GM21360 (cell line): ENCODE measurements around the gene GIMAP4.
"Not testable (repeated sequence)": the region's sequence is repeated elsewhere in the genome, so short reads cannot be mapped to it uniquely, and the experiment has no call there.

ENCODE experiments used
- ATAC-seq: cut with Tn5 transposase; IDR thresholded peaks from one replicate; pipeline ENCODE4 v1.9.1; 2021; ENCODE audit warnings: mild to moderate bottlenecking, moderate library complexity; ENCODE audit not compliant: unreplicated experiment

The GIMAP4 gene

GRCh38 chr7:150579979-150580637 is 12.9 kb downstream of the GIMAP4 start:
- not testable (repeated sequence) for ATAC-seq

- ATAC-seq, result no peak
Observed at GRCh38 chr7:150580638-150581394, 13.6 kb downstream of the GIMAP4 start.

GRCh38 chr7:150585199-150585598 is 18.0 kb downstream of the GIMAP4 start:
- ATAC-seq, result no peak

GRCh38 chr7:150586068-150586784 is 19.0 kb downstream of the GIMAP4 start:
- ATAC-seq, result no peak

- ATAC-seq, result no peak
Observed at GRCh38 chr7:150586785-150587152, 19.6 kb downstream of the GIMAP4 start.

- no peak for ATAC-seq
Observed at GRCh38 chr7:150587551-150587950, 20.4 kb downstream of the GIMAP4 start.

- ATAC-seq, result no peak
Observed at GRCh38 chr7:150594805-150595204, 27.6 kb downstream of the GIMAP4 start.

GRCh38 chr7:150595361-150595760 is 28.2 kb downstream of the GIMAP4 start:
- no peak for ATAC-seq

GRCh38 chr7:150603600-150603999 is 36.4 kb downstream of the GIMAP4 start:
- not testable (repeated sequence) for ATAC-seq

- no peak for ATAC-seq
Observed at GRCh38 chr7:150610233-150610632, 43.0 kb downstream of the GIMAP4 start.

GRCh38 chr7:150612925-150613324 is 45.7 kb downstream of the GIMAP4 start:
- ATAC-seq, result no peak

- no peak for ATAC-seq
Observed at GRCh38 chr7:150613880-150614279, 46.7 kb downstream of the GIMAP4 start.

- not testable (repeated sequence) for ATAC-seq
Observed at GRCh38 chr7:150614426-150614825, 47.2 kb downstream of the GIMAP4 start.

- ATAC-seq, result not testable (repeated sequence)
Observed at GRCh38 chr7:150615221-150615755, 48.1 kb downstream of the GIMAP4 start.

- ATAC-seq, result no peak
Observed at GRCh38 chr7:150620061-150620460, 52.9 kb downstream of the GIMAP4 start.

- peak; percentile 62 for ATAC-seq
Observed at GRCh38 chr7:150620617-150621371, 53.6 kb downstream of the GIMAP4 start.

GRCh38 chr7:150621376-150621775 is 54.2 kb downstream of the GIMAP4 start:
- peak; percentile 43 for ATAC-seq
